Caco-2 (cell line): ENCODE data around the gene NCOR2. TPM values are rescaled to one million over a fixed set of nuclear protein-coding genes. Genes with fewer than 3 reads are reported as not detected.
A peak's percentile ranks its signal among the peaks of the same experiment; 100 is the strongest.

Experiments
- BruUV-seq: library from RNA; stranded (reverse); fragments of 400-500 nt; replicated peaks from 2 replicates; lab custom pipeline; 2021; lab: Mats Ljungman, UMichigan
- CTCF ChIA-PET: fragments of 300-600 bp; sonication (Branson Sonifier 250); formaldehyde crosslinking; loops from one replicate; lab custom pipeline; 2022; ENCODE audit warnings: antibody characterized with exemption; lab: Charles Lee
- POLR2A ChIA-PET: fragments of 300-600 bp; sonication (Branson Sonifier 250); formaldehyde crosslinking; loops from one replicate; lab custom pipeline; 2022; ENCODE audit warnings: antibody characterized with exemption; lab: Charles Lee
- DNase-seq, 2 experiments: peaks; one replicate each; pipeline versions ENCODE4 v3.0.0 to v3.0.0-alpha.2; 2020 to 2022
- H3K27me3 ChIP-seq: replicated peaks from 2 replicates; pipeline ENCODE4 v1.6.0; 2011; ENCODE audit warnings: low read length; ENCODE audit not compliant: control insufficient read depth, insufficient read depth
- H3K36me3 ChIP-seq: 2 replicates; pipeline ENCODE4 v1.5.1; 2011; ENCODE audit warnings: low read length; ENCODE audit not compliant: control insufficient read depth, insufficient read depth
- H3K4me1 ChIP-seq: fragments of 250-450 bp; sonication (Bioruptor Pico); 2 replicates; pipeline ENCODE4 v1.5.1; 2020; ENCODE audit warnings: mild to moderate bottlenecking
- H3K4me3 ChIP-seq: 2 replicates; pipeline ENCODE4 v1.5.1; 2011; ENCODE audit warnings: low read depth, mild to moderate bottlenecking, control low read depth, low read length
- H3K9me3 ChIP-seq: fragments of 250-450 bp; sonication (Bioruptor Pico); 2 replicates; pipeline ENCODE4 v1.5.1; 2020; ENCODE audit warnings: mild to moderate bottlenecking, moderate library complexity
- H3K27ac Mint-ChIP-seq: one replicate; pipeline ENCODE4 v1.8.0; 2022; ENCODE audit warnings: mixed read lengths; ENCODE audit not compliant: unreplicated experiment
- H3K27me3 Mint-ChIP-seq: one replicate; pipeline ENCODE4 v1.8.0; 2022; ENCODE audit warnings: mixed read lengths; ENCODE audit not compliant: insufficient read depth, unreplicated experiment
- H3K36me3 Mint-ChIP-seq: one replicate; pipeline ENCODE4 v1.8.0; 2022; ENCODE audit warnings: mild to moderate bottlenecking, mixed read lengths; ENCODE audit not compliant: insufficient read depth, unreplicated experiment
- H3K4me1 Mint-ChIP-seq: one replicate; pipeline ENCODE4 v1.8.0; 2022; ENCODE audit warnings: low read depth, mixed read lengths; ENCODE audit not compliant: unreplicated experiment
- H3K4me3 Mint-ChIP-seq: one replicate; pipeline ENCODE4 v1.8.0; 2022; ENCODE audit warnings: mild to moderate bottlenecking, moderate library complexity, mixed read lengths; ENCODE audit not compliant: unreplicated experiment
- H3K9me3 Mint-ChIP-seq: one replicate; pipeline ENCODE4 v1.8.0; 2022; ENCODE audit warnings: mixed read lengths; ENCODE audit not compliant: unreplicated experiment
- CTCF ChIP-seq, 2 experiments: fragments of 200-600 bp in 1 of 2; IDR thresholded peaks; 1 replicate in 1 of 2; 2 replicates in 1 of 2; pipeline versions ENCODE4 v1.5.1 to v1.8.0; 2011 to 2022; ENCODE audit warnings: antibody characterized with exemption in 1 of 2, control low read depth in 1 of 2, inconsistent platforms in 1 of 2, low read depth in 1 of 2, low read length in 1 of 2, mild to moderate bottlenecking in 1 of 2, moderate library complexity in 1 of 2; ENCODE audit not compliant: insufficient read depth in 1 of 2, severe bottlenecking in 1 of 2, unreplicated experiment in 1 of 2
- intact Hi-C: fragments of 100-400 bp; cut with micrococcal nuclease; formaldehyde crosslinking; loops from one replicate; pipeline ENCODE4 v1.10.0; 2022; ENCODE audit not compliant: unreplicated experiment
- total RNA-seq: library from RNA; stranded (reverse); gene quantifications from 2 replicates; pipeline ENCODE4 v1.2.3, GENCODE V29; 2022

Gene NCOR2
- total RNA-seq, 1 experiment from 2014 or later = 250 TPM

- Histone ChIP-seq H3K27me3 (no peaks in the 10 kb centered on the region), H3K36me3 (no peaks in the 10 kb centered on the region; the same call in 1 of the 2 replicates), H3K4me3 (no peak overlapping the region), H3K9me3 (no peaks in the 10 kb centered on the region), H3K4me1 (peaks cover 57% of the 10 kb centered on the region)
- Mint-ChIP-seq H3K9me3 (no peaks in the 10 kb centered on the region), H3K27me3 (no peaks in the 10 kb centered on the region), H3K4me1 (peaks cover 57% of the 10 kb centered on the region), H3K4me3 (no peak overlapping the region), H3K27ac (peak overlapping the region; percentile 43), H3K36me3 (peaks cover 13% of the 10 kb centered on the region)
- ChIA-PET CTCF (interaction anchor here (1.0 kb wide), 1 partner anchor 99 kb away, joined by 3 read pairs; no protein-coding TSS in a partner anchor), POLR2A (no interaction called here)
- no peak for TF ChIP-seq CTCF (IDR thresholded peaks at IDR 0.05; ENCODE audit: insufficient read depth in 1 of 2, low read depth in 1 of 2, low read length in 1 of 2, severe bottlenecking in 1 of 2, unreplicated experiment in 1 of 2)
- intact Hi-C loops = loop anchor here (2.0 kb wide), 1 partner anchor 17 kb away; no protein-coding TSS in a partner anchor
- no TSS peak for BruUV-seq
- no peak for DNase-seq
These were observed 36.4 kb upstream of the NCOR2 start for GRCh38 chr12:124603831-124604251.

- no peak for TF ChIP-seq CTCF (IDR thresholded peaks at IDR 0.05; ENCODE audit: insufficient read depth in 1 of 2, low read depth in 1 of 2, low read length in 1 of 2, severe bottlenecking in 1 of 2, unreplicated experiment in 1 of 2)
- peak overlapping the region; percentile 43 for H3K27ac Mint-ChIP-seq
These were observed 35.7 kb upstream of the NCOR2 start for GRCh38 chr12:124603100-124603541.

GRCh38 chr12:124601706-124602105 is 34.3 kb upstream of the NCOR2 start:
- no peaks in the 10 kb centered on the region for H3K27me3 ChIP-seq
- Mint-ChIP-seq H3K4me1 (peaks cover 39% of the 10 kb centered on the region), H3K27me3 (no peaks in the 10 kb centered on the region), H3K4me3 (no peak overlapping the region), H3K9me3 (no peaks in the 10 kb centered on the region), H3K36me3 (no peaks in the 10 kb centered on the region), H3K27ac (no peak overlapping the region)
- intact Hi-C loops = no loop called here
- H3K36me3 ChIP-seq = no peaks in the 10 kb centered on the region; the same call in 1 of the 2 replicates
- H3K4me1 ChIP-seq = peaks cover 51% of the 10 kb centered on the region
- H3K4me3 ChIP-seq = no peak overlapping the region
- no TSS peak for BruUV-seq
- no peak for TF ChIP-seq CTCF (IDR thresholded peaks at IDR 0.05; ENCODE audit: insufficient read depth in 1 of 2, low read depth in 1 of 2, low read length in 1 of 2, severe bottlenecking in 1 of 2, unreplicated experiment in 1 of 2)
- no peak for DNase-seq
- no peaks in the 10 kb centered on the region for H3K9me3 ChIP-seq
- ChIA-PET POLR2A (no interaction called here), CTCF (interaction anchor here (0.6 kb wide), 1 partner anchor 12 kb away, joined by 3 read pairs; no protein-coding TSS in a partner anchor)

More at GRCh38 chr12:124603100-124603541, 35.7 kb upstream of the NCOR2 start:
- Histone ChIP-seq H3K36me3 (no peaks in the 10 kb centered on the region; the same call in 1 of the 2 replicates), H3K4me1 (peaks cover 50% of the 10 kb centered on the region), H3K4me3 (no peak overlapping the region), H3K27me3 (no peaks in the 10 kb centered on the region), H3K9me3 (no peaks in the 10 kb centered on the region)
- Mint-ChIP-seq H3K4me3 (no peak overlapping the region), H3K4me1 (peaks cover 51% of the 10 kb centered on the region), H3K9me3 (no peaks in the 10 kb centered on the region), H3K36me3 (peaks cover 8% of the 10 kb centered on the region), H3K27me3 (no peaks in the 10 kb centered on the region)
- intact Hi-C loops = no loop called here
- POLR2A ChIA-PET = no interaction called here
- CTCF ChIA-PET = interaction anchor here (1.0 kb wide), 1 partner anchor 99 kb away, joined by 3 read pairs; no protein-coding TSS in a partner anchor
- BruUV-seq = no TSS peak
- no peak for DNase-seq
